ENCODE results near the gene PSMB10. TPM values are rescaled to one million over a fixed set of nuclear protein-coding genes. Genes with fewer than 3 reads are reported as not detected.

The PSMB10 gene
- total RNA-seq, 1 donor from 2014 or later, result 35.8 TPM

GRCh38 chr16:67888331-67888730, 48.3 kb downstream of the PSMB10 start:
- no peaks in the 10 kb centered on the region for H3K9me3 Mint-ChIP-seq (ENCODE audit: unreplicated experiment)
- Histone ChIP-seq H3K4me2 (ENCODE audit: low read length) (no peak overlapping the region), H4K20me1 (ENCODE audit: insufficient read depth, low read length) (peaks cover 20% of the 10 kb centered on the region), H3K79me2 (ENCODE audit: insufficient read depth, low read length) (peaks cover 2% of the 10 kb centered on the region), H2AFZ (ENCODE audit: low read depth, low read length) (no peak overlapping the region), H3K9ac (ENCODE audit: low read length) (no peak overlapping the region), H3K27me3 (ENCODE audit: insufficient read depth, low read length) (no peaks in the 10 kb centered on the region), H3K4me1 (ENCODE audit: insufficient read depth, low read length) (peaks cover 12% of the 10 kb centered on the region), H3K9me3 (ENCODE audit: insufficient read depth, low read depth, low read length) (no peaks in the 10 kb centered on the region), H3K27ac (ENCODE audit: low read depth, low read length) (no peak overlapping the region), H3K4me3 (ENCODE audit: insufficient read depth, low read depth, low read length) (no peak overlapping the region), H3K36me3 (ENCODE audit: insufficient read depth, low read length) (peaks cover 5% of the 10 kb centered on the region)
- FAIRE-seq, result no peak
- H3K27ac Mint-ChIP-seq (ENCODE audit: unreplicated experiment), result no peak overlapping the region
- H3K36me3 Mint-ChIP-seq (ENCODE audit: low read depth, unreplicated experiment), result peaks cover 11% of the 10 kb centered on the region
- TF ChIP-seq CTCF (IDR thresholded peaks at IDR 0.05; ENCODE audit: insufficient read depth, low read depth, low read length) (no peak), EZH2 (IDR thresholded peaks at IDR 0.05; ENCODE audit: insufficient read depth, low read length) (no peak)
- H3K27me3 Mint-ChIP-seq (ENCODE audit: low read depth, unreplicated experiment), result no peaks in the 10 kb centered on the region
- no peak for DNase-seq (ENCODE audit: low read depth)
- peaks cover 4% of the 10 kb centered on the region for H3K4me1 Mint-ChIP-seq (ENCODE audit: low read depth, unreplicated experiment)
- no peak overlapping the region for H3K4me3 Mint-ChIP-seq (ENCODE audit: unreplicated experiment)

- no peak overlapping the region for H3K27ac ChIP-seq (ENCODE audit: low read depth, low read length)
- no peak overlapping the region for H2AFZ ChIP-seq (ENCODE audit: low read depth, low read length)
- H3K4me3 ChIP-seq (ENCODE audit: insufficient read depth, low read depth, low read length), result no peak overlapping the region
- peaks cover 11% of the 10 kb centered on the region for H3K36me3 ChIP-seq (ENCODE audit: insufficient read depth, low read length)
- H3K4me1 Mint-ChIP-seq (ENCODE audit: low read depth, unreplicated experiment), result peaks cover 7% of the 10 kb centered on the region
- no peak for DNase-seq (ENCODE audit: low read depth)
- H3K27me3 ChIP-seq (ENCODE audit: insufficient read depth, low read length), result no peaks in the 10 kb centered on the region
- no peaks in the 10 kb centered on the region for H3K9me3 Mint-ChIP-seq (ENCODE audit: unreplicated experiment)
- H3K79me2 ChIP-seq (ENCODE audit: insufficient read depth, low read length), result no peaks in the 10 kb centered on the region
- peaks cover 31% of the 10 kb centered on the region for H4K20me1 ChIP-seq (ENCODE audit: insufficient read depth, low read length)
- no peak for FAIRE-seq
- peaks cover 16% of the 10 kb centered on the region for H3K36me3 Mint-ChIP-seq (ENCODE audit: low read depth, unreplicated experiment)
- no peaks in the 10 kb centered on the region for H3K9me3 ChIP-seq (ENCODE audit: insufficient read depth, low read depth, low read length)
- no peak overlapping the region for H3K4me2 ChIP-seq (ENCODE audit: low read length)
- H3K27me3 Mint-ChIP-seq (ENCODE audit: low read depth, unreplicated experiment), result no peaks in the 10 kb centered on the region
- TF ChIP-seq CTCF (IDR thresholded peaks at IDR 0.05; ENCODE audit: insufficient read depth, low read depth, low read length), result no peak
- TF ChIP-seq EZH2 (IDR thresholded peaks at IDR 0.05; ENCODE audit: insufficient read depth, low read length), result no peak
- peaks cover 6% of the 10 kb centered on the region for H3K4me1 ChIP-seq (ENCODE audit: insufficient read depth, low read length)
- no peak overlapping the region for H3K27ac Mint-ChIP-seq (ENCODE audit: unreplicated experiment)
- H3K9ac ChIP-seq (ENCODE audit: low read length), result no peak overlapping the region
- H3K4me3 Mint-ChIP-seq (ENCODE audit: unreplicated experiment), result no peak overlapping the region
These were observed 50.3 kb downstream of the PSMB10 start for GRCh38 chr16:67886387-67886786.

- H3K79me2 ChIP-seq (ENCODE audit: insufficient read depth, low read length), result no peaks in the 10 kb centered on the region
- FAIRE-seq (no peak), DNase-seq (ENCODE audit: low read depth) (no peak)
- no peak overlapping the region for H3K4me2 ChIP-seq (ENCODE audit: low read length)
- no peak overlapping the region for H3K27ac Mint-ChIP-seq (ENCODE audit: unreplicated experiment)
- TF ChIP-seq EZH2 (IDR thresholded peaks at IDR 0.05; ENCODE audit: insufficient read depth, low read length) (no peak), CTCF (IDR thresholded peaks at IDR 0.05; ENCODE audit: insufficient read depth, low read depth, low read length) (no peak)
- no peak overlapping the region for H2AFZ ChIP-seq (ENCODE audit: low read depth, low read length)
- H3K4me1 Mint-ChIP-seq (ENCODE audit: low read depth, unreplicated experiment), result peaks cover 7% of the 10 kb centered on the region
- H3K9me3 Mint-ChIP-seq (ENCODE audit: unreplicated experiment), result no peaks in the 10 kb centered on the region
- H3K27ac ChIP-seq (ENCODE audit: low read depth, low read length), result no peak overlapping the region
- peaks cover 34% of the 10 kb centered on the region for H4K20me1 ChIP-seq (ENCODE audit: insufficient read depth, low read length)
- no peak overlapping the region for H3K4me3 Mint-ChIP-seq (ENCODE audit: unreplicated experiment)
- no peak overlapping the region for H3K9ac ChIP-seq (ENCODE audit: low read length)
- H3K9me3 ChIP-seq (ENCODE audit: insufficient read depth, low read depth, low read length), result no peaks in the 10 kb centered on the region
- peaks cover 16% of the 10 kb centered on the region for H3K36me3 Mint-ChIP-seq (ENCODE audit: low read depth, unreplicated experiment)
- peaks cover 16% of the 10 kb centered on the region for H3K36me3 ChIP-seq (ENCODE audit: insufficient read depth, low read length)
- H3K4me1 ChIP-seq (ENCODE audit: insufficient read depth, low read length), result peaks cover 6% of the 10 kb centered on the region
- H3K4me3 ChIP-seq (ENCODE audit: insufficient read depth, low read depth, low read length), result no peak overlapping the region
- H3K27me3 ChIP-seq (ENCODE audit: insufficient read depth, low read length), result no peaks in the 10 kb centered on the region
- H3K27me3 Mint-ChIP-seq (ENCODE audit: low read depth, unreplicated experiment), result no peaks in the 10 kb centered on the region
These were observed 50.7 kb downstream of the PSMB10 start for GRCh38 chr16:67885976-67886375.
